ENCODE results near the gene TTR. TPM values are rescaled to one million over a fixed set of nuclear protein-coding genes. Genes with fewer than 3 reads are reported as not detected.

TTR gene
- total RNA-seq, 1 donor from 2014 or later = not detected

- Mint-ChIP-seq H3K9me3 (ENCODE audit: unreplicated experiment) (no peaks in the 10 kb centered on the region), H3K4me1 (ENCODE audit: low read depth, unreplicated experiment) (peaks cover 10% of the 10 kb centered on the region), H3K4me3 (ENCODE audit: unreplicated experiment) (no peak overlapping the region), H3K36me3 (ENCODE audit: low read depth, unreplicated experiment) (no peaks in the 10 kb centered on the region), H3K27ac (ENCODE audit: unreplicated experiment) (no peak overlapping the region), H3K27me3 (ENCODE audit: low read depth, unreplicated experiment) (no peaks in the 10 kb centered on the region)
- H3K9me3 ChIP-seq (ENCODE audit: insufficient read depth, low read depth, low read length) = no peaks in the 10 kb centered on the region
- DNase-seq (ENCODE audit: low read depth) (peak; percentile 18), FAIRE-seq (no peak)
- no peak overlapping the region for H2AFZ ChIP-seq (ENCODE audit: low read depth, low read length)
- no peaks in the 10 kb centered on the region for H3K79me2 ChIP-seq (ENCODE audit: insufficient read depth, low read length)
- H3K4me3 ChIP-seq (ENCODE audit: insufficient read depth, low read depth, low read length) = no peak overlapping the region
- no peaks in the 10 kb centered on the region for H4K20me1 ChIP-seq (ENCODE audit: insufficient read depth, low read length)
- H3K27ac ChIP-seq (ENCODE audit: low read depth, low read length) = no peak overlapping the region
- no peaks in the 10 kb centered on the region for H3K27me3 ChIP-seq (ENCODE audit: insufficient read depth, low read length)
- no peaks in the 10 kb centered on the region for H3K36me3 ChIP-seq (ENCODE audit: insufficient read depth, low read length)
- no peaks in the 10 kb centered on the region for H3K4me1 ChIP-seq (ENCODE audit: insufficient read depth, low read length)
- no peak overlapping the region for H3K4me2 ChIP-seq (ENCODE audit: low read length)
- no peak overlapping the region for H3K9ac ChIP-seq (ENCODE audit: low read length)
- no peak for TF ChIP-seq CTCF (IDR thresholded peaks at IDR 0.05; ENCODE audit: insufficient read depth, low read depth, low read length)
- no peak for TF ChIP-seq EZH2 (IDR thresholded peaks at IDR 0.05; ENCODE audit: insufficient read depth, low read length)
Observed at GRCh38 chr18:31643003-31643402, 51.3 kb downstream of the TTR start.

GRCh38 chr18:31645411-31645810, 53.7 kb downstream of the TTR start:
- Histone ChIP-seq H3K4me1 (ENCODE audit: insufficient read depth, low read length) (peaks cover 6% of the 10 kb centered on the region), H2AFZ (ENCODE audit: low read depth, low read length) (no peak overlapping the region), H3K79me2 (ENCODE audit: insufficient read depth, low read length) (no peaks in the 10 kb centered on the region), H3K9ac (ENCODE audit: low read length) (no peak overlapping the region), H3K4me3 (ENCODE audit: insufficient read depth, low read depth, low read length) (no peak overlapping the region), H3K36me3 (ENCODE audit: insufficient read depth, low read length) (no peaks in the 10 kb centered on the region), H3K27ac (ENCODE audit: low read depth, low read length) (no peak overlapping the region), H3K4me2 (ENCODE audit: low read length) (no peak overlapping the region), H3K27me3 (ENCODE audit: insufficient read depth, low read length) (no peaks in the 10 kb centered on the region), H3K9me3 (ENCODE audit: insufficient read depth, low read depth, low read length) (no peaks in the 10 kb centered on the region), H4K20me1 (ENCODE audit: insufficient read depth, low read length) (no peaks in the 10 kb centered on the region)
- H3K27me3 Mint-ChIP-seq (ENCODE audit: low read depth, unreplicated experiment) = no peaks in the 10 kb centered on the region
- peaks cover 19% of the 10 kb centered on the region for H3K4me1 Mint-ChIP-seq (ENCODE audit: low read depth, unreplicated experiment)
- no peaks in the 10 kb centered on the region for H3K9me3 Mint-ChIP-seq (ENCODE audit: unreplicated experiment)
- DNase-seq (ENCODE audit: low read depth) = no peak
- H3K36me3 Mint-ChIP-seq (ENCODE audit: low read depth, unreplicated experiment) = no peaks in the 10 kb centered on the region
- FAIRE-seq = no peak
- H3K4me3 Mint-ChIP-seq (ENCODE audit: unreplicated experiment) = no peak overlapping the region
- TF ChIP-seq CTCF (IDR thresholded peaks at IDR 0.05; ENCODE audit: insufficient read depth, low read depth, low read length) (no peak), EZH2 (IDR thresholded peaks at IDR 0.05; ENCODE audit: insufficient read depth, low read length) (no peak)
- no peak overlapping the region for H3K27ac Mint-ChIP-seq (ENCODE audit: unreplicated experiment)

GRCh38 chr18:31646332-31647126, 54.9 kb downstream of the TTR start:
- no peaks in the 10 kb centered on the region for H3K27me3 ChIP-seq (ENCODE audit: insufficient read depth, low read length)
- H3K9me3 ChIP-seq (ENCODE audit: insufficient read depth, low read depth, low read length) = no peaks in the 10 kb centered on the region
- H4K20me1 ChIP-seq (ENCODE audit: insufficient read depth, low read length) = no peaks in the 10 kb centered on the region
- no peak overlapping the region for H3K4me2 ChIP-seq (ENCODE audit: low read length)
- no peak overlapping the region for H3K27ac ChIP-seq (ENCODE audit: low read depth, low read length)
- DNase-seq (ENCODE audit: low read depth) (no peak), FAIRE-seq (no peak)
- no peak overlapping the region for H3K9ac ChIP-seq (ENCODE audit: low read length)
- no peaks in the 10 kb centered on the region for H3K36me3 ChIP-seq (ENCODE audit: insufficient read depth, low read length)
- H3K9me3 Mint-ChIP-seq (ENCODE audit: unreplicated experiment) = no peaks in the 10 kb centered on the region
- TF ChIP-seq EZH2 (IDR thresholded peaks at IDR 0.05; ENCODE audit: insufficient read depth, low read length) = no peak
- TF ChIP-seq CTCF (IDR thresholded peaks at IDR 0.05; ENCODE audit: insufficient read depth, low read depth, low read length) = no peak
- no peaks in the 10 kb centered on the region for H3K36me3 Mint-ChIP-seq (ENCODE audit: low read depth, unreplicated experiment)
- no peak overlapping the region for H3K4me3 ChIP-seq (ENCODE audit: insufficient read depth, low read depth, low read length)
- H3K4me1 Mint-ChIP-seq (ENCODE audit: low read depth, unreplicated experiment) = peaks cover 19% of the 10 kb centered on the region
- peak overlapping the region; percentile 13 for H3K27ac Mint-ChIP-seq (ENCODE audit: unreplicated experiment)
- peaks cover 6% of the 10 kb centered on the region for H3K4me1 ChIP-seq (ENCODE audit: insufficient read depth, low read length)
- no peak overlapping the region for H3K4me3 Mint-ChIP-seq (ENCODE audit: unreplicated experiment)
- no peaks in the 10 kb centered on the region for H3K27me3 Mint-ChIP-seq (ENCODE audit: low read depth, unreplicated experiment)
- no peak overlapping the region for H2AFZ ChIP-seq (ENCODE audit: low read depth, low read length)
- H3K79me2 ChIP-seq (ENCODE audit: insufficient read depth, low read length) = no peaks in the 10 kb centered on the region

All from astrocyte (in vitro differentiated cells and primary cell).